ENCODE results near the gene TTN. TPM values are rescaled to one million over a fixed set of nuclear protein-coding genes. Genes with fewer than 3 reads are reported as not detected.
A peak's percentile ranks its signal among the peaks of the same experiment; 100 is the strongest.

The TTN gene
- total RNA-seq, 1 donor from 2014 or later = 2,803 TPM

DNA sequence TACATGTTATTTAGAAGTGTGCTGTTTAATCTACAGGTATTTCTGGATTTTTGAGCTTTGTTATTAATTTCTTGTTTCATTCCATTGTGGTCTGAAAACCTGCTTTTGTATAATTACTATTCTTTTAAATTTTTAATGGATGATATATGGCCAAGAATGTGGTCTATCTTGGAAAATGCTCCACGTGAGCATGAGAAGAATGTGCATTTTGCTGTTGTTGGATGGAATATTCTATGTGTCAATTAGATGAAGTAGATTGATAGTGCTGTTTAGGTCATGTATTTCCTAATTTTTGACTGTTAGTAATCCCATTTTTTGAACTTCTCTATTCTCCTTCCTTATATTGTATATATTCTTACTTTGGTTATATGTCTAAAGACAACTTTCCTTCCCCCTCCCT, 19.9 kb upstream of the TTN start:
- Histone ChIP-seq H3K36me3 (no peaks in the 10 kb centered on the region), H3K4me3 (no peak overlapping the region), H3K4me1 (peaks cover 39% of the 10 kb centered on the region), H3K27ac (replicated peaks) (peak overlapping the region; percentile 61), H3K27me3 (ENCODE audit: low read depth) (no peaks in the 10 kb centered on the region), H3K9me3 (replicated peaks) (peaks cover 9% of the 10 kb centered on the region)
- DNase-seq = no peak
- TF ChIP-seq, protein P1, sequence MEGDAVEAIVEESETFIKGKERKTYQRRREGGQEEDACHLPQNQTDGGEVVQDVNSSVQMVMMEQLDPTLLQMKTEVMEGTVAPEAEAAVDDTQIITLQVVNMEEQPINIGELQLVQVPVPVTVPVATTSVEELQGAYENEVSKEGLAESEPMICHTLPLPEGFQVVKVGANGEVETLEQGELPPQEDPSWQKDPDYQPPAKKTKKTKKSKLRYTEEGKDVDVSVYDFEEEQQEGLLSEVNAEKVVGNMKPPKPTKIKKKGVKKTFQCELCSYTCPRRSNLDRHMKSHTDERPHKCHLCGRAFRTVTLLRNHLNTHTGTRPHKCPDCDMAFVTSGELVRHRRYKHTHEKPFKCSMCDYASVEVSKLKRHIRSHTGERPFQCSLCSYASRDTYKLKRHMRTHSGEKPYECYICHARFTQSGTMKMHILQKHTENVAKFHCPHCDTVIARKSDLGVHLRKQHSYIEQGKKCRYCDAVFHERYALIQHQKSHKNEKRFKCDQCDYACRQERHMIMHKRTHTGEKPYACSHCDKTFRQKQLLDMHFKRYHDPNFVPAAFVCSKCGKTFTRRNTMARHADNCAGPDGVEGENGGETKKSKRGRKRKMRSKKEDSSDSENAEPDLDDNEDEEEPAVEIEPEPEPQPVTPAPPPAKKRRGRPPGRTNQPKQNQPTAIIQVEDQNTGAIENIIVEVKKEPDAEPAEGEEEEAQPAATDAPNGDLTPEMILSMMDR (IDR thresholded peaks at IDR 0.05; ENCODE audit: borderline replicate concordance) = no peak
- intact Hi-C loops (cut with micrococcal nuclease) = no loop called here

DNA sequence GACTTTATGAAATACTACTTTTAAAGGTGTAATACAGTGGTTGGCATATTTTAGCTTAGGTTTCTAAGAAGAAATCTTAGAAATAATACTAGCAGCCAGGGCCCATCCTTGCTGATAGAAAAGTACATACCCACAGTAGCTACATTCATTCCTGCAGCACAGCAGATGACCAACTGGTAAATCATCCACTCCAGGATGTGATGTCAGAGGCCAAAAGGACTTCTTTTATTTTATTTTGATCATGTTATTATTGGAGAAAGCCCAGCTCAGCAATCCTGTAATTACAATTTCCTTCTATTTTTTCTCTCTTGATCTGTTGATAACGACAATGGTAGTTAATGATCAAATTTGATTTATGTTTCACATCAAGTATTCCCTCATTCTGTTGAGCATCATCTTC, 18.0 kb upstream of the TTN start:
- H3K27ac ChIP-seq (replicated peaks) = no peak overlapping the region

DNA sequence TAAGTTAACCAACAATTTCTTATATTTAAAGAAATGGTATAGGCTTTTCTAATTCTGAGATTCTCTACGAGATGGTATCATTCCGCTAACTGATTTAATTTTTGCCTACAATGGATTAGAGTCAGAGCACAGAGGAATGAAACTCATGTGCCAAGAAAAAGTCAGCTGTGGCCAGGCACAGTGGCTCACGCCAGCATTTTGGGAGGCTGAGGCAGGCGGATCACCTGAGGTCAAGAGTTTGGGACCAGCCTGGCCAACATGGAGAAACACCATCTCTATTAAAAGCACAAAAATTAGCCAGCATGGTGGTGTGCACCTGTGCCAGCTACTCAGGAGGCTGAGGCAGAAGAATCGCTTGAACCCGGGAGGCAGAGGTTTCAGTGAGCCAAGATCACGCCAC, 17.0 kb upstream of the TTN start:
- Histone ChIP-seq H3K27me3 (ENCODE audit: low read depth) (no peaks in the 10 kb centered on the region), H3K4me1 (peaks cover 32% of the 10 kb centered on the region), H3K36me3 (no peaks in the 10 kb centered on the region), H3K4me3 (no peak overlapping the region), H3K27ac (replicated peaks) (no peak overlapping the region), H3K9me3 (replicated peaks) (peaks cover 9% of the 10 kb centered on the region)
- TF ChIP-seq, protein P1 (IDR thresholded peaks at IDR 0.05; ENCODE audit: borderline replicate concordance) = no peak
- intact Hi-C loops (cut with micrococcal nuclease) = no loop called here
- DNase-seq = no peak

More for the DNA sequence above, 18.0 kb upstream of the TTN start:
- TF ChIP-seq, protein P1 (IDR thresholded peaks at IDR 0.05; ENCODE audit: borderline replicate concordance) = no peak
- Histone ChIP-seq H3K4me1 (peaks cover 32% of the 10 kb centered on the region), H3K9me3 (replicated peaks) (peaks cover 9% of the 10 kb centered on the region), H3K27me3 (ENCODE audit: low read depth) (no peaks in the 10 kb centered on the region), H3K4me3 (no peak overlapping the region), H3K36me3 (no peaks in the 10 kb centered on the region)
- intact Hi-C loops (cut with micrococcal nuclease) = no loop called here
- no peak for DNase-seq

DNA sequence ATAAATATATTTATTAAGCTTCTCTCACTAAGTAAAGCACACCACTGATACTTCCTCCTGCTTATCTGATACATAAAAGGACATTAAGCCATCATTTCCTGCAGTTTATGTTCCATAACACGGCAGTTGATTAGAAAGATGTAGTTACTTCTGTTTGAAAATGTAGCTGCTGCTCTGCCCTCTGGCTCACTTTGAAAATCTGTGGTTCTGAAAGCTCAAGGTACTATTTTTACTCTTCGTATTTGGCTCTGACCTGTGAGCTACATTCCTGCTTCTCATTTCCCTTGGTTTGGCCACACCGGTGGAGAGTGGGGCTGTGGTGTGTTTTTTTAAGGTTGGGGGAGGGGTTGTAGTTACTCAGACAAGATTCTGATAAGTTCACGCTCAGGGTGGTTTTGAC, 12.8 kb upstream of the TTN start:
- peak overlapping the region; percentile 89 for H3K27ac ChIP-seq (replicated peaks)

DNA sequence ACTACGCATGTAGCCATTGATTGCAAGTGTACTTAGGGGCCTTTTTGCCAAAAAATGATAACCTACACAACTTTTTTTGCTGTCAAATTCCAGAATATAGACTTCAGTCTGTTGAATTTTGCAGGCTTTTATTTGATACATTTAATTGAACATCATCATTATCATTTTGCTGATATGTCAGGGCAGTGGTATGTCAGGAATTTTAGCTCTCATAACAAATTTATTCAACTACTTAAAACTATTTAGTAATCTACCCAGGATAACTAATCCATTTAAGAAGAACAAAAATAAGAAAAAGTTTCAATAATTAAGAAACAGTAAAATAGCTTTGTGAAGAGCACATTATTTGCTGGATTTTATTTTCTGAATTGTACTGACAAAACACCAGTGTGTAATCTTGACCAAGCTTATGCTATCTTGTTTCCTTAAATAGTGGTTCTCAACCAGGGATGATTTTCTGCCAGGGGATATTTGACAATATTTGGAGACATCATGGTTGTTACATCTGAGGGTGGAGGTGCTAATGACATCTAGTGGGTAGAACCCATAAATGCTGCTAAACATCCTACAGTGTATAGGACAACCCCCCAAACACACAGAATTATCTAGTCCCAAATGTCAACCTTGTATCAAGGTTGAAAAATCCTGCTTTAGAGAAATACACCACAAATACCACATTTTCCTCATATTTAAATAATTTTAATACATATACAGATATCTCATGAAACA, 12.1 kb upstream of the TTN start:
- TF ChIP-seq, protein P1 (IDR thresholded peaks at IDR 0.05; ENCODE audit: borderline replicate concordance) = no peak
- intact Hi-C loops (cut with micrococcal nuclease) = no loop called here
- Histone ChIP-seq H3K36me3 (no peaks in the 10 kb centered on the region), H3K4me3 (peak overlapping the region; percentile 56), H3K27me3 (ENCODE audit: low read depth) (no peaks in the 10 kb centered on the region), H3K9me3 (replicated peaks) (no peaks in the 10 kb centered on the region), H3K27ac (replicated peaks) (peak overlapping the region; percentile 89), H3K4me1 (peaks cover 24% of the 10 kb centered on the region)
- DNase-seq = no peak

More for the DNA sequence above, 12.8 kb upstream of the TTN start:
- no peak for DNase-seq
- Histone ChIP-seq H3K4me1 (peaks cover 24% of the 10 kb centered on the region), H3K4me3 (peak overlapping the region; percentile 56), H3K36me3 (no peaks in the 10 kb centered on the region), H3K9me3 (replicated peaks) (no peaks in the 10 kb centered on the region), H3K27me3 (ENCODE audit: low read depth) (no peaks in the 10 kb centered on the region)
- intact Hi-C loops (cut with micrococcal nuclease) = no loop called here
- TF ChIP-seq, protein P1 (IDR thresholded peaks at IDR 0.05; ENCODE audit: borderline replicate concordance) = no peak

Data from left ventricle myocardium inferior (tissue), 1 donor.